Ishikawa (cell line): ENCODE results near the gene ABCC3.
A peak's percentile ranks its signal among the peaks of the same experiment; 100 is the strongest.

Source experiments
- CEBPB ChIP-seq: IDR thresholded peaks from 2 replicates; pipeline ENCODE4 v1.6.1; 2012
- CREB1 ChIP-seq: IDR thresholded peaks from 2 replicates; pipeline ENCODE4 v1.6.1; 2012; ENCODE audit warnings: low read depth
- EGR1 ChIP-seq: IDR thresholded peaks from 2 replicates; pipeline ENCODE4 v1.6.1; 2012
- EP300 ChIP-seq: IDR thresholded peaks from 2 replicates; pipeline ENCODE4 v1.6.1; 2012; ENCODE audit warnings: borderline replicate concordance
- FOXM1 ChIP-seq: IDR thresholded peaks from 2 replicates; pipeline ENCODE4 v1.6.1; 2012; ENCODE audit warnings: low read depth, borderline replicate concordance
- MAX ChIP-seq: IDR thresholded peaks from 2 replicates; pipeline ENCODE4 v1.6.1; 2012
- NFIC ChIP-seq: IDR thresholded peaks from 2 replicates; pipeline ENCODE4 v1.6.1; 2012
- RAD21 ChIP-seq: IDR thresholded peaks from 2 replicates; pipeline ENCODE4 v1.6.1; 2012; ENCODE audit warnings: low read depth
- REST ChIP-seq: IDR thresholded peaks from 2 replicates; pipeline ENCODE4 v1.6.1; 2012; ENCODE audit warnings: low read depth, mild to moderate bottlenecking
- TAF1 ChIP-seq: IDR thresholded peaks from 2 replicates; pipeline ENCODE4 v1.6.1; 2012; ENCODE audit warnings: low read depth, mild to moderate bottlenecking
- TCF12 ChIP-seq: IDR thresholded peaks from 2 replicates; pipeline ENCODE4 v1.6.1; 2012; ENCODE audit warnings: low read depth
- TEAD4 ChIP-seq: IDR thresholded peaks from 2 replicates; pipeline ENCODE4 v1.6.1; 2012
- USF1 ChIP-seq: IDR thresholded peaks from 2 replicates; pipeline ENCODE4 v1.6.1; 2012
- YY1 ChIP-seq: IDR thresholded peaks from 2 replicates; pipeline ENCODE4 v1.6.1; 2012; ENCODE audit warnings: low read depth
- ZBTB7A ChIP-seq: IDR thresholded peaks from 2 replicates; pipeline ENCODE4 v1.6.1; 2012; ENCODE audit warnings: low read depth

Gene ABCC3

GRCh38 chr17:50719144-50719923 lies 84.7 kb downstream of the ABCC3 start, which contains the start of gene LUC7L3:
Gene LUC7L3, plus strand, starts transcription at chr17:50719603. Its CDS starts 130 bp downstream, at chr17:50719733.
- TF ChIP-seq ZBTB7A (no peak), TEAD4 (peak; percentile 50), EP300 (no peak; the same call in 1 of the 2 replicates), TAF1 (peak; percentile 74), YY1 (peak; percentile 94), CREB1 (no peak), NFIC (no peak), EGR1 (peak; percentile 30; the same call in 1 of the 2 replicates), RAD21 (no peak), CEBPB (no peak), USF1 (peak; percentile 31), FOXM1 (no peak), REST (no peak), TCF12 (peak; percentile 56; the same call in 1 of the 2 replicates), MAX (peak; percentile 96)

- no peak for TF ChIP-seq YY1
- no peak for TF ChIP-seq REST
Observed at GRCh38 chr17:50719924-50720794, 85.5 kb downstream of the ABCC3 start.

- TF ChIP-seq TAF1 (no peak), NFIC (no peak), ZBTB7A (no peak), REST (no peak), MAX (no peak), EP300 (no peak), USF1 (no peak), YY1 (no peak), TEAD4 (no peak)
Observed at GRCh38 chr17:50721194-50722010, 86.7 kb downstream of the ABCC3 start.
